ENCODE results near the gene GOSR2.

GOSR2 gene

DNA sequence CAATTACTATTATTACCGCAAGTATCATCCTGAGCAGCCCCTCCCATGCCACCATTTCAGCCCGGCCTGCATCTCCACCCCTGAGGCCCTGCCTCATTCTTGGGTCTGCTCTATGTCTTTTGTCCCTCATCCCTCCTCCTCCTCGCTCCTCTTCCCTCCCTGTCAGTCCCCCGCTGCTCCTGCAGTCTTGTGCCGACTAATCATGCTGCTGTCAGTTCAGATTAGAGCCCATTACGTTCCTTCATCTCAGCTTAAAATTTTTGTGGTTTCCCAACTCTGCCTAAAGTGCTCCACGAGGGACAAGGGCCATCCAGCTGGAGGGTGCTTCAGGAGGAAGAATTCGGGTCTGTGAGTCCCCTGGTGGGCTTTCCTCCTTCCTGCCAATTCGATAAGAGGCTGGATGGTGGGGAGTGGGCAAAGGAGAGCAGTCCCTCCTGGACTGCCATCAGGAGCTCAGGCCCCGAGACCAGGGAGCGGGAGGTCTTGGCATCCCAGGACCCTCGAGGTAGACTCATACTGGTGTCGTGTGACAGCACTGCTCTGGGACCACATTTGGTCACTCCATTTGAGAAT, 32.9 kb upstream of the GOSR2 start:
- TF ChIP-seq, protein P1, sequence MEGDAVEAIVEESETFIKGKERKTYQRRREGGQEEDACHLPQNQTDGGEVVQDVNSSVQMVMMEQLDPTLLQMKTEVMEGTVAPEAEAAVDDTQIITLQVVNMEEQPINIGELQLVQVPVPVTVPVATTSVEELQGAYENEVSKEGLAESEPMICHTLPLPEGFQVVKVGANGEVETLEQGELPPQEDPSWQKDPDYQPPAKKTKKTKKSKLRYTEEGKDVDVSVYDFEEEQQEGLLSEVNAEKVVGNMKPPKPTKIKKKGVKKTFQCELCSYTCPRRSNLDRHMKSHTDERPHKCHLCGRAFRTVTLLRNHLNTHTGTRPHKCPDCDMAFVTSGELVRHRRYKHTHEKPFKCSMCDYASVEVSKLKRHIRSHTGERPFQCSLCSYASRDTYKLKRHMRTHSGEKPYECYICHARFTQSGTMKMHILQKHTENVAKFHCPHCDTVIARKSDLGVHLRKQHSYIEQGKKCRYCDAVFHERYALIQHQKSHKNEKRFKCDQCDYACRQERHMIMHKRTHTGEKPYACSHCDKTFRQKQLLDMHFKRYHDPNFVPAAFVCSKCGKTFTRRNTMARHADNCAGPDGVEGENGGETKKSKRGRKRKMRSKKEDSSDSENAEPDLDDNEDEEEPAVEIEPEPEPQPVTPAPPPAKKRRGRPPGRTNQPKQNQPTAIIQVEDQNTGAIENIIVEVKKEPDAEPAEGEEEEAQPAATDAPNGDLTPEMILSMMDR (IDR thresholded peaks at IDR 0.05), result no peak
- Histone ChIP-seq H3K36me3 (ENCODE audit: control insufficient read depth, insufficient read depth, low read length) (no peaks in the 10 kb centered on the region), H3K9ac (no peak overlapping the region), H3K9me3 (ENCODE audit: control insufficient read depth, low read length) (no peaks in the 10 kb centered on the region), H3K4me1 (no peaks in the 10 kb centered on the region), H3K27ac (no peak overlapping the region), H3K4me3 (ENCODE audit: low read depth, low read length) (no peak overlapping the region), H3K27me3 (ENCODE audit: control insufficient read depth, insufficient read depth, low read length) (no peaks in the 10 kb centered on the region), H3K79me2 (no peaks in the 10 kb centered on the region), H3K4me2 (ENCODE audit: low read length) (no peak overlapping the region), H2AFZ (no peak overlapping the region)

DNA sequence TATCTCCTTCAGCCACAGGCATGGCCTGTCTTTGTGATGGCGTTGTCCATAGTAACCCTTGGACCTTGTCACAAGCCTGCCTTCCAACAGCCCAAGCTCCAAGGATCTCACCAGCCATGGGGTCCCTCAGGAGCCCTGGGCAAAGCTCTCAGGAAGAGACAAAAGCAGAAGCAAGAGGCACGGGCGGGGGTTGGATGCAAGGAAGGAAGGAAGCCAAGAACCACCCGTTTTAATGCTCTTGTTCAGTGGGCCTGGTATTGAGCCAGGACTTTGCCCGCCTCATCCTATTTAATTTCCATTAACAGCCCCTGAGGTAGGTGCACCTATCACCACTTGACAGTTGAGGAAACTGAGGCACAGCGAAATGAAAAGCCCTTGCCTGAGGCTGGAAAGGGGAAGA, 32.3 kb upstream of the GOSR2 start:
- Histone ChIP-seq H3K27me3 (ENCODE audit: control insufficient read depth, insufficient read depth, low read length) (no peaks in the 10 kb centered on the region), H3K4me3 (ENCODE audit: low read depth, low read length) (no peak overlapping the region)
- TF ChIP-seq, protein P1 (IDR thresholded peaks at IDR 0.05), result no peak

DNA sequence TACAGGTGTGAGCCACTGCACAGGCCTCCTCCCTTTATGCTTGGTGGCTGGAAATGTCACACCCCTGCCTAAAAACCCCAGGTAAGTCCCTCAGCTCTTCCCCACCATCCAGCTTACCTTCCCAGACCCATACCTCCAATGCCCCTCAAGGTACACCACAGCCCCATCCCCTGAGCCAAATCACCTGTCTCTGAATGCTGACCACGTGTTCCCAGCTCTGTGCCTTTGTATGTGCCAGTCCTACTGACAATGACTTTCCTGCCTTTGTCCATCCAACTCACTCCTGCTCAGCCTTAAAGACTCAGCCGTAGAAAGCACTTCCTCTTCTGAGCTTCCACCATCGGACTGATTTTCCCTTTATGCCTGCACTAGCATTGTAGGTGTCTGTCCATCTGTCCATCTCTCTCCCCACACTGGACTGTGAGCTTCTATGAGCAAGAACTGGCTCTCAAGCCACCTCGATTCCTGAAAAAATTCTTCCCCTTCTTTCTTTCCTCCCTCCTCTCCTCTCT, 30.7 kb upstream of the GOSR2 start:
- TF ChIP-seq, protein P1 (IDR thresholded peaks at IDR 0.05), result no peak
- H3K4me2 ChIP-seq (ENCODE audit: low read length), result no peak overlapping the region
- H3K4me1 ChIP-seq, result no peaks in the 10 kb centered on the region
- H3K79me2 ChIP-seq, result no peaks in the 10 kb centered on the region
- no peaks in the 10 kb centered on the region for H3K9me3 ChIP-seq (ENCODE audit: control insufficient read depth, low read length)
- no peaks in the 10 kb centered on the region for H3K36me3 ChIP-seq (ENCODE audit: control insufficient read depth, insufficient read depth, low read length)
- H2AFZ ChIP-seq, result no peak overlapping the region
- H3K4me3 ChIP-seq (ENCODE audit: low read depth, low read length), result no peak overlapping the region
- H3K27ac ChIP-seq, result no peak overlapping the region
- no peaks in the 10 kb centered on the region for H3K27me3 ChIP-seq (ENCODE audit: control insufficient read depth, insufficient read depth, low read length)
- no peak overlapping the region for H3K9ac ChIP-seq

More for the DNA sequence above, 32.3 kb upstream of the GOSR2 start:
- Histone ChIP-seq H3K36me3 (ENCODE audit: control insufficient read depth, insufficient read depth, low read length) (no peaks in the 10 kb centered on the region), H2AFZ (no peak overlapping the region), H3K4me1 (no peaks in the 10 kb centered on the region), H3K27ac (no peak overlapping the region), H3K4me2 (ENCODE audit: low read length) (no peak overlapping the region), H3K9ac (no peak overlapping the region), H3K79me2 (no peaks in the 10 kb centered on the region), H3K9me3 (ENCODE audit: control insufficient read depth, low read length) (no peaks in the 10 kb centered on the region)

DNA sequence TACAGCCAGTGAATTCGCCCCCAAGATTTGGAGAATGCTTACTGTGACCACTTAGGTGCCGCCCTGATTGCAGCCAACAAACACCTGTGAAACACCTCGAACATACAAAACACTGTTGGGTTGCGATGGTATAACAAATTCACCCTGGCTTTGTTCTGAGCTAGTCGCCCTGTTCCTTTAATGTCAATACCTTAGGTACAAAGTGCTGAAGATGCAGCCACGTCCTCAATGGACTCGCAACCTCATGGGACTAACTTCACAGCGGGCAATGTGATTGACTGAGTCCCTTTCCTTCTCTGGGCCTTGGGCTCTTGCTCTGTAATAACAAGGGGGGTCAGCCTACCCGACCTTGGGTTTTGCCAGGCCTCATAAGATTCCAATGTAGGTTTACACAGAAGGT, 28.9 kb upstream of the GOSR2 start:
- Histone ChIP-seq H3K4me2 (ENCODE audit: low read length) (no peak overlapping the region), H3K4me3 (ENCODE audit: low read depth, low read length) (no peak overlapping the region), H3K9ac (no peak overlapping the region), H3K9me3 (ENCODE audit: control insufficient read depth, low read length) (no peaks in the 10 kb centered on the region), H3K36me3 (ENCODE audit: control insufficient read depth, insufficient read depth, low read length) (no peaks in the 10 kb centered on the region), H3K27me3 (ENCODE audit: control insufficient read depth, insufficient read depth, low read length) (no peaks in the 10 kb centered on the region), H3K27ac (no peak overlapping the region), H3K4me1 (no peaks in the 10 kb centered on the region), H2AFZ (no peak overlapping the region), H3K79me2 (no peaks in the 10 kb centered on the region)
- TF ChIP-seq, protein P1 (IDR thresholded peaks at IDR 0.05), result no peak
